Loucy (cell line): ENCODE results near the gene BCR.

Source experiments
- EZH2phosphoT487 ChIP-seq: fragments of 200-600 bp; IDR thresholded peaks from 2 replicates; pipeline ENCODE4 v1.6.1; 2018; ENCODE audit warnings: antibody characterized with exemption, mild to moderate bottlenecking, moderate library complexity, borderline replicate concordance
- TF ChIP-seq, protein P1 (sequence below): fragments of 200-600 bp; sonication (generic); conservative IDR thresholded peaks from 2 replicates; pipeline ENCODE4 v1.5.1; 2014; ENCODE audit warnings: mild to moderate bottlenecking, antibody characterized with exemption, low read length

DNA sequence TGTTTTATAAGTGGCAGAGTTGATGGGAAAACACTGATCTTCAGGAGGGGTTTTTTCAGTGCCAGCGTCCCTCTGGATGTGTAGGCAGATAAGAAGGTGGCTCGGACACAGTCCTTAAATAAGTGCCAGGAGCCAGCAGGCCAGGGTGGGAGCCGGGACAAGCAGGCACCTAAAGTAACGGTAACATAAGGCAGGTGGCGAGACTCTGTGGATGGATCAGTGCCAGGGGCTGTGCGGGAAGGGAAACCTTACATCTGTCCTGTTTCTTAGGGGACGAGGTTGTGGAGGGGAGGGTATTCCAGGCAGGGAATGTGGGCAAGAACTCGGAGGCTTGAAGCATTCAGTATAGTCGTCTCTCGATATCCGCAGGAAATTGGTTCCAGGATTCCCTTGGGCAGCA, 15.9 kb downstream of the BCR start:
- TF ChIP-seq, protein P1, sequence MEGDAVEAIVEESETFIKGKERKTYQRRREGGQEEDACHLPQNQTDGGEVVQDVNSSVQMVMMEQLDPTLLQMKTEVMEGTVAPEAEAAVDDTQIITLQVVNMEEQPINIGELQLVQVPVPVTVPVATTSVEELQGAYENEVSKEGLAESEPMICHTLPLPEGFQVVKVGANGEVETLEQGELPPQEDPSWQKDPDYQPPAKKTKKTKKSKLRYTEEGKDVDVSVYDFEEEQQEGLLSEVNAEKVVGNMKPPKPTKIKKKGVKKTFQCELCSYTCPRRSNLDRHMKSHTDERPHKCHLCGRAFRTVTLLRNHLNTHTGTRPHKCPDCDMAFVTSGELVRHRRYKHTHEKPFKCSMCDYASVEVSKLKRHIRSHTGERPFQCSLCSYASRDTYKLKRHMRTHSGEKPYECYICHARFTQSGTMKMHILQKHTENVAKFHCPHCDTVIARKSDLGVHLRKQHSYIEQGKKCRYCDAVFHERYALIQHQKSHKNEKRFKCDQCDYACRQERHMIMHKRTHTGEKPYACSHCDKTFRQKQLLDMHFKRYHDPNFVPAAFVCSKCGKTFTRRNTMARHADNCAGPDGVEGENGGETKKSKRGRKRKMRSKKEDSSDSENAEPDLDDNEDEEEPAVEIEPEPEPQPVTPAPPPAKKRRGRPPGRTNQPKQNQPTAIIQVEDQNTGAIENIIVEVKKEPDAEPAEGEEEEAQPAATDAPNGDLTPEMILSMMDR, result no peak
- TF ChIP-seq EZH2phosphoT487, result no peak
